NCI-H774 (cell line): Measurements from ENCODE around the gene TSHZ1.
"Not testable (repeated sequence)": the region's sequence is repeated elsewhere in the genome, so short reads cannot be mapped to it uniquely, and the experiment has no call there.

Source experiments
- DNase-seq: peaks from one replicate; lab custom pipeline; 2025; lab: John Stamatoyannopoulos, UW

TSHZ1 gene

GRCh38 chr18:75316223-75316622 is 105.6 kb downstream of the TSHZ1 start:
- DNase-seq = no peak

DNA sequence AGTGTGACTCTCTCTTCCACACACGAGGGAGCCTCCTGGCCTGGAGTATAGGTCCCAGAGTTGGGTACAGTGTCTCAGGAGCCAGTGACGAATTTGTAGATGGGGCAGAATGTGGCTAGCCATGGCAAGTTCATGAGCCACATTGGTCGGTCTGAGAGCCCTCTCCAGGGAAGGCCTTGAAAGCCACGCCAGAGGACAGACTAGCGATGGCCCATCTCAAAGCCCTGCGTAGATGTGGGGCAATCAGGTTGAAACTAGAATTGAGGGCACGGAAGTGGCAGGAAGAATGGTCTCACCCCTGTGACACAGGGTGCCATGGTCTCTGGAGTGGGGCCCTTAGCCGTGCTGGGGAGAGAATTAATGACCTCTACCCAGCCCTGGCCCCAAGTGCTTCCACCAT is 106.2 kb downstream of the TSHZ1 start:
- no peak for DNase-seq

GRCh38 chr18:75317300-75317699 is 106.7 kb downstream of the TSHZ1 start:
- no peak for DNase-seq

GRCh38 chr18:75317703-75318102 is 107.1 kb downstream of the TSHZ1 start:
- DNase-seq = no peak

DNA sequence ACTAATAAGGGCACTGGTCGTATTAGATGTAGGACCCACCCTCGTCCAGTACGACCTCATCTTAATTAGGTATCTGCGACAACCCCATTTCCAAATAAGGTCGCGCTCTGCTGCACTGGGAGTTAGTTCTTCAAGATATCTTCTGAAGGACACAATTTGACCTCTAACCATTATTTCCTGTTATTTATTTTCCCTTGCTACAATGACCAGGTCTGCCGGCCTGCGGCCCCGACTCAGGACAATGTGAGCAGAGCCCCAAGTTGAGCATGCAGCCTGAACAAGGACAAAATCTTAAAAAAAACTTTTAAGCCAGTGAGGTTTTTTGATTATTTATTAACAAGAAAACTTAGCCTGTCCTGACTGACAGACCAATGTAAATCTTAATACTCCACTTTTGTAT is 109.3 kb downstream of the TSHZ1 start:
- no peak for DNase-seq

DNA sequence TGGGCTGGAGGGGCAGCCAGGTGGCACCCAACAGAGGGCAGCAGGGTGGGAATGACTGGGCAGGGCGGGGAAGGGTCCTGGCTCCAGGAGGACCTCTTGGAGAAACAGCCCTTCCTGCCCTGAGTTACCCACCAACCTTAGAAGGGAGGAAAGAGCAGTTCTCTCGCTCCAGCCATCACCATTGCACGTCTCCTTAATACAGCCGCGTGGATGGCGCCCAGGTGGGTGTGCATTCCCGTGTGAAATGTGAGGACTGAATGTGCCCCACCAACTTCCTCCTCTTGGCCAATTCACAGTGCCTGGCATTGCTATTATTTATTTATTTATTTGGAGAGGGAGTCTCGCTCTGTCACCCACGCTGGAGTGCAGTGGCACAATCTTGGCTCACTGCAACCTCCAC is 109.9 kb downstream of the TSHZ1 start:
- no peak for DNase-seq

- no peak for DNase-seq
Observed at GRCh38 chr18:75321431-75321830, 110.8 kb downstream of the TSHZ1 start.

GRCh38 chr18:75322206-75322605 is 111.6 kb downstream of the TSHZ1 start:
- DNase-seq = no peak

DNA sequence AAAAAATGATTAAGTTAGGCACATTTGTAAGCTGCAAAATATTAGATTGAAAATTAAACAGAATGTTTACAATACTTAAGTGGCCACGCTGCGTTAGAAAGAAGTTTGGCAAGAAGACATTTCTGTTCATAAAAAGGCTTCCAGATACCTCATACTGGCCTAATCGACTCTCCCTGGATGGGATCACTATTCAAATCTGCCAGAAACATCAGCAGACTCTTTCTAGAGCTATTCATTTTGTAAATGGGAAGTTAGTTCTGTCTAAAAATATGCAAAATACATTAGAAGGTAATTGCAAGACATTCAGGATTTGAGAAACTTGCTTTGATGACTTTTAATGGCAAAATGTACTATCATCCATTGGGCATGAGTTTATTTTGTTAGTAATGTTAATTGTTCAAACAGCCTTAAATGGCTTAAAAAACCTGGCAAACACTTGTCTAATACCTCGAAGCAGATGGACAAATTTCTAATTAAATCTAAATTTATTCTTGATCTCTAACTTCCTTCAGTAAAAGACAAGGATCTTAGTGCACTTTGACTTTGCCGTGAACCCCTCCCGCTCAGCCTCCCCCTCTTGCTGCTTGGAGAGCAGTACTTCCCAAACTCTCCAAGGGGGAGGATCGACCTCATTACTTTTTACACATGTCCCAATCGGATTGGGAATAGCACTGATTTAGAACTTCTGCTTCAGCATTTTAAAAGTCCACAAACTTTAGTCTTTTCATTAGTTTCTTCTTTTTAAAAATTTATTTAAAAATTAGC is 113.4 kb downstream of the TSHZ1 start:
- DNase-seq = no peak

- no peak for DNase-seq
Observed at GRCh38 chr18:75324686-75325257, 114.2 kb downstream of the TSHZ1 start.

DNA sequence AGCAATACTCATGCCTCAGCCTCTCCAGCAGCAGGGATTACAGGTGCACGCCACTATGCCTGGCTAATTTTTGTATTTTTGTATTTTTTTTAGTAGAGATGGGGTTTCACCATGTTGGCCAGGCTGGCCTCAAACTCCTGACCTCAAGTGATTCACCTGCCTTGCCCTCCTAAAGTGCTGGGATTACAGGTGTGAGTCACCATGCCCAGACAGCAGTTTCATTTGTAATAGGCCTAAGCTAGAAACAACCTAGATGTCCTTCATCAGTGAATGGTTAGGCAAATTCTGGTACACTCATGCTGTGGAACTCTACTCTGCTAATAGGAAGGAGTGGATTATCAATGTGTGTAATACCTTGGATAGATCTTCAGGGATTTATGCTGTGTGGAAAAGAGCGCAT is 119.2 kb downstream of the TSHZ1 start:
- DNase-seq = not testable (repeated sequence)

- DNase-seq = no peak
Observed at GRCh38 chr18:75330308-75330707, 119.7 kb downstream of the TSHZ1 start.

GRCh38 chr18:75334869-75335268 is 124.3 kb downstream of the TSHZ1 start:
- no peak for DNase-seq

GRCh38 chr18:75335511-75335910 is 124.9 kb downstream of the TSHZ1 start:
- DNase-seq = no peak

- DNase-seq = no peak
Observed at GRCh38 chr18:75336767-75337166, 126.2 kb downstream of the TSHZ1 start.

- no peak for DNase-seq
Observed at GRCh38 chr18:75337348-75337747, 126.8 kb downstream of the TSHZ1 start.

- no peak for DNase-seq
Observed at GRCh38 chr18:75338631-75339030, 128.0 kb downstream of the TSHZ1 start.
